NCI-H1105 treated with DMSO at 0.1 percent for 48 hours (cell line): ENCODE measurements around the gene SCARB1.
"Not testable (repeated sequence)": the region's sequence is repeated elsewhere in the genome, so short reads cannot be mapped to it uniquely, and the experiment has no call there.

Source experiments
- DNase-seq: peaks from one replicate; lab custom pipeline; 2025; lab: John Stamatoyannopoulos, UW

The SCARB1 gene

GRCh38 chr12:124863416-124864325, at the start of gene SCARB1:
Gene SCARB1, minus strand, starts transcription at chr12:124863864. Its CDS starts 144 bp downstream, at chr12:124863720.
- DNase-seq = peak; percentile 69

GRCh38 chr12:124912529-124913287, 49.0 kb upstream of the SCARB1 start:
- DNase-seq = not testable (repeated sequence)

- not testable (repeated sequence) for DNase-seq
Measured at GRCh38 chr12:124911521-124911920, 47.9 kb upstream of the SCARB1 start.

- no peak for DNase-seq
Measured at GRCh38 chr12:124910561-124911478, 47.2 kb upstream of the SCARB1 start.

- DNase-seq = no peak
Measured at GRCh38 chr12:124909831-124910560, 46.3 kb upstream of the SCARB1 start.

- DNase-seq = no peak
Measured at GRCh38 chr12:124906606-124907261, 43.1 kb upstream of the SCARB1 start.

- no peak for DNase-seq
Measured at GRCh38 chr12:124904306-124905098, 40.8 kb upstream of the SCARB1 start.

GRCh38 chr12:124902916-124903315, 39.3 kb upstream of the SCARB1 start:
- DNase-seq = no peak

GRCh38 chr12:124901003-124901402, 37.3 kb upstream of the SCARB1 start:
- no peak for DNase-seq

- DNase-seq = not testable (repeated sequence)
Measured at GRCh38 chr12:124900345-124900795, 36.7 kb upstream of the SCARB1 start.

- no peak for DNase-seq
Measured at GRCh38 chr12:124898923-124899294, 35.2 kb upstream of the SCARB1 start.

- DNase-seq = peak; percentile 14
Measured at GRCh38 chr12:124898200-124898922, 34.7 kb upstream of the SCARB1 start.

GRCh38 chr12:124896461-124896860, 32.8 kb upstream of the SCARB1 start:
- DNase-seq = no peak

- no peak for DNase-seq
Measured at GRCh38 chr12:124893792-124894516, 30.3 kb upstream of the SCARB1 start.

- DNase-seq = no peak
Measured at GRCh38 chr12:124888260-124888659, 24.6 kb upstream of the SCARB1 start.

- not testable (repeated sequence) for DNase-seq
Measured at GRCh38 chr12:124887766-124888165, 24.1 kb upstream of the SCARB1 start.

- DNase-seq = no peak
Measured at GRCh38 chr12:124884587-124885438, 21.1 kb upstream of the SCARB1 start.
